GM19397 (cell line): ENCODE measurements around the gene MEGF11.

ENCODE experiments used
- ATAC-seq: cut with Tn5 transposase; IDR thresholded peaks from one replicate; pipeline ENCODE4 v1.9.1; 2021; ENCODE audit warnings: mild to moderate bottlenecking, moderate library complexity; ENCODE audit not compliant: unreplicated experiment

The MEGF11 gene

DNA sequence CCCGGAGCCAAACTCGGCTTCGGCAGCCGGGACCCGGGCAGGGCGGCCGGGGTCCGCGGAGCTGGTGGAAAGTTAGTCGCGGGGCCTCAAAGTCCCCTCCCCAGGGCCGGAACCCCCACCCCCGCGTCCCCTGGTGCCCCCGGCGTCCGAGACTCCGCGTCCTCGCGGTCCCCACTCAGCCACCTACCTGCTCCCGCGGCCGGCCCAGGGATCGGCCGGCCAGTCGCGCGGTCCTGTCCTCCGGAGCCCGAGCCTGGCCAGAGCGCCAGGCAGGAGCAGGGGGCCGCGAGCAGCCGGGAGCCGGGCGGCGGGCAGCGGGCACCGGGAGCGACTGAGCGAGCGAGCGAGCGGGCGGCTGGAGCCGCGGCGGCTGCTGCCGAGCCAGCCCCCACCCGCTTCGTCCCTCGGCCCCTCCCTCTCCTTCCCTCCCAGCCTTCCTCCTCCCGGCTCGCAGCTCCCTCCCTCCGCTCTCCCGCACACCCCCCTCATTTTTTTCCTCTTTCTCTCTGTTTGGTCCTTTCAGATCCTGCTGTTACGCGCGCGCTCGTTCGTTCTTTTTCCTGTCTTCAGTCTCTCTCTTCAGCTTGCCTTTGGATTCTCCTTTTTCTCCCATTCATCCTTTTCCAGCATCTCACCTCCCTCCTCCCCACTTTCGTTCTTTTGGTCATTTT lies at the start of gene MEGF11:
MEGF11 (minus strand) TSS at position 333 of the 671 bp plus-strand sequence. CDS start 125,347 bp downstream, outside the sequence.
- ATAC-seq = no peak

- ATAC-seq = no peak
Observed at GRCh38 chr15:66302489-66303278, 49.1 kb upstream of the MEGF11 start.

DNA sequence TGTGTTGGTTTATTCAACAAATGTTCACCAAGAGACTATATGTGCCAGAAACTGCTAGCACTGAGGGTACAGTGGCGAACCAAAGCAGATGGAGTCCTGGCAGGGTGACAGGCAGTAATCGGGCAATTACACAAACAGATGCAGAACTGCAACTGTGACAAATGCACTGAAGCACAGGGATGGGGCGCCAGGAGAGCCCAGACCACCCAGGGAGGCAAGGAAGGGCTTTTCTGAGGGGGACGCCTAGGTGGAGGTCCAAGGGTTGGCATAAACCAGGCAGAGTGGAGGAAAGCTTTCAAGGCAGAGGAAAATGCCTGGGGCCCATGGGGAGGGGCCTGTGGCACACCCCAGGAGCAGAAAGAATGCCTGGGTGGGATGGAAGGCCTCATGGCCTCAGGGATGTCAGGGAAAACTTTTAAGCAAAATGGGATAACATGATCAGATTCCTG lies 45.3 kb upstream of the MEGF11 start:
- no peak for ATAC-seq

GRCh38 chr15:66296186-66296585 lies 42.6 kb upstream of the MEGF11 start:
- ATAC-seq = no peak

- no peak for ATAC-seq
Observed at GRCh38 chr15:66294932-66295235, 41.3 kb upstream of the MEGF11 start.

GRCh38 chr15:66294157-66294931 lies 40.8 kb upstream of the MEGF11 start:
- ATAC-seq = no peak

GRCh38 chr15:66293419-66294156 lies 40.0 kb upstream of the MEGF11 start, which contains the start of gene DIS3L:
Gene DIS3L, plus strand, starts transcription at chr15:66293568. Its CDS starts 29 bp downstream, at chr15:66293597.
- peak; percentile 64 for ATAC-seq

GRCh38 chr15:66292571-66293418 lies 39.2 kb upstream of the MEGF11 start:
- no peak for ATAC-seq

GRCh38 chr15:66291816-66292570 lies 38.4 kb upstream of the MEGF11 start:
- no peak for ATAC-seq

DNA sequence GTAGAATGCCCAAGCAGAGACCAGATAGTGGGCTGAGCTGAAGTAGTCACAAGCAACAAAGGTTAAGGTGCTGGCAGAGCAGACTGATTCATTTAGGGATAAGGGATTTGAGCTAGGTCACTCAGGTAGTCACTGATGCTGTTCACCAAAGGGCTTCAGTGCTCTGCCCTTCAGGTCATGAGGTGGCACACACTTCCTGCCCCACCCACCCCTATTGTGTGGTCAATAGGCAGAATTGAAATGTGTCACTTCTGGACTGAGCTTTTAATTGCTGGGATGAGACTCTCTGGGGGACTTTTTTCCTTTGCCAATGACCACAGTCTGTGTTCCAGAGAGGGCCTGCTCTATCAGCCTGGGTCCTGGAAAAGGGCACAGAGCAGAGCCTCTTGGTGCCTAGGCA lies 37.0 kb upstream of the MEGF11 start:
- no peak for ATAC-seq

DNA sequence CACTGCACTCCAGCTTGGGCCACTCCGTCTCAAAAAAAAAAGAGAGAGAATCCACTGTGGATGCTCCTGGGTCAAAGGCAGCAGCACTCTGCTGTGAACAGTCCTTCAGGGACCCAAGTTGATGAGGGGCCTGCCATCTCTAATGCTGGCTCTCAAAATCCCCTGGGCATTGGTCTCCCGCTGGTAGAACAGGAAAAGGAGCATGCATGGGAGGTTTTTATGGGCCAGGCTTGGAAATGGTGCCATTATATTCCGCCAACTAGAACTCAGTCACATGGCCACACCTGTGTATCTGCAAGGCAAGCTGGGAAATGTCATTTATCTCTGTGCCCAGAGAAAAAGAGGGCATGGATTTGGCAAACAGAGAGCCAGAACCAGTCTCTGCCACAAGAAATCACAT lies 36.5 kb upstream of the MEGF11 start:
- no peak for ATAC-seq

DNA sequence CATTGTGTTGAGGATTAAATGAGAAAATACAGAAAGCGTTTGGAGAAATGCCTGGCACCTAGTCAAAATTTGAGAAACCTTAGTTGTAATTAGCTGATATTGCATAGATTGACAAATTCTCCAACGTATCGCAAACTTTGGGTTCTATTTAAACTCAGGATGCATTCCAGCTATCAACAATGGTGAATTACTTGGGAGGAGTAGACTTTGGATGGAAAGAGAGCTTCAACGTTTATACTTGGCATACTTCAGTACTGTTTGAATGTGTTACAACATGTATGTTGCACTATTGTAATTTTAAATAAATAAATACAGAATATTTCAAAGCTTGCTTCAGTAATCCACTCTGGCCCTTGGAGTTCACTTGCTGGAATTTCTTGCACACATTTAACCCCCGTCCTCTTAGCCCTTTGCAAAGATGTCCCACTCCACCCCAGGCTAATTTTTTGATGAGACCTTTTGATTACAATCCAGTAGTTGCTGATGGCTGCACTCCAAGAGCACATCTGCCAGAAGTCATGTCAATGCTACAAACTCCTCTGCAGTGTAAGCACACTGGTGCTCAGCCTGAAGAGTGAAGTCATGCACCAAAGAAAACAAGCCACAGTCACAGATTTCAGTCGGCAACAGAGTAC lies 35.1 kb upstream of the MEGF11 start:
- no peak for ATAC-seq

GRCh38 chr15:66288093-66288492 lies 34.5 kb upstream of the MEGF11 start:
- ATAC-seq = no peak

DNA sequence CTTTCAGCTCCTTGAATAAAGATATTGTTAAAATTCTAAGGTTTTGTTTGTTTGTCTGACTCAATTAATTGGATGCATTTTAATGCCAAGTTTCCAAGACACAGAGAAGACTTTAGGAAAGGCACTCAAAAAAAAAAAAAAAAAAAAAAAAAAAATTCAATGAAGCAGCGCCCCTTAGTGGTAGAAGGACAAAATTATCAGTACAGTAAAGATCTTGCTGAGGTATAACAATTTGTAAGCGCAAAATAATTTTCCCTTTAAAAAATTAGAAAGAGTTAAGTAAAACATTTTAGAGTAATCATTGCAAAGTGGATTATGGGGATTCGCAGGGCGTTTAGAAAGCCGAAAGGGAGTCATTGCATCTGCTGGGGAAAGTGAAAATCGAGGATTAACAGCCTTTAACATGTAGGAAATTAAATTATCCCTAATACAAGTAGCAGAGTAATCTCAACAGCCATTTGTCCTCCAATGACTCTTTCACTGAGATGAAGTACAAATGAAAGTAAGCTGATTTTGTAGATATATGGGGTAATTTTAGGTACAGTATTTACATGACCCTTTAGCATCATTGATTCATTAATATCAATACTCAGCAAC lies 34.0 kb upstream of the MEGF11 start:
- no peak for ATAC-seq

DNA sequence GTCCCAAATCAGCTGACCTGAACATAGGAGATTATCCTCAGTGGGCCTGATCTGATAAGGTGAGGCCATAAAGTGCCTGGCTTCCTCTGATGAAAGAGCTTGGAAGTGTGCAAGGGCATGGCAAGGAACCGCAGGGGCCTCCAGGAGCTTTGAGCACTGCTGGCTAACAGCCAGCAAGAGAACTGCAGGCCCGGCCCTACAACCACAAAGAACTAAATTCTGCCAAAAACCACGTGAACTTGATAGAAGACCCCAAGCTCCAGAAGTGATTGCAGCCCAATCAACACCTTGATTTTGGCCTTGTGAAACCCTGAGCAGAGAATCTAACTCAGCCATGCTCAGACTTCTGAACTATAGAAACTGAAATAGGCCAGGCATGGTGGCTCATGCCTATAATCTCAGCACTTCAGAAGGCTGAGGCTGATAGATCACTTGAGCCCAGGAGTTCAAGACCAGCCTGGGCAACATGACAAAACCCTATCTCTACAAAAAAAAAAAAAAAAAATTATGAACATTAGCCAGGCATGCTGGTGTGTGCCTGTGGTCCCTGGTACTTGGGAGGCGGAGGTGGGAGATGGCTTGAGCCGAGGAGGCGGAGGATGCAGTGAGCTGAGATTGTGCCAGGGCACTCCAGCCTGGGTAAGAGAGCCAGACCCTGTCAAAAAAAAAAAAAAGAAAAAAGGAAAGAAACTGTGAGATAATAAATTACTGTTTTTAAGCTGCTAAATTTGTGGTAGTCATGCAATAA lies 32.2 kb upstream of the MEGF11 start:
- ATAC-seq = no peak

GRCh38 chr15:66284271-66284670 lies 30.7 kb upstream of the MEGF11 start:
- ATAC-seq = no peak

GRCh38 chr15:66278671-66279070 lies 25.1 kb upstream of the MEGF11 start:
- no peak for ATAC-seq

GRCh38 chr15:66278056-66278455 lies 24.5 kb upstream of the MEGF11 start:
- ATAC-seq = no peak
